ENCODE data around the gene BHLHE41. TPM values are rescaled to one million over a fixed set of nuclear protein-coding genes. Genes with fewer than 3 reads are reported as not detected.

BHLHE41 gene
- polyA plus RNA-seq, 1 donor from 2014 or later: not detected

- TF ChIP-seq EP300 (conservative IDR thresholded peaks at IDR 0.05; ENCODE audit: poor library complexity, severe bottlenecking): no peak
These were observed 28.8 kb upstream of the BHLHE41 start (continued) for GRCh38 chr12:26153421-26154154.

DNA sequence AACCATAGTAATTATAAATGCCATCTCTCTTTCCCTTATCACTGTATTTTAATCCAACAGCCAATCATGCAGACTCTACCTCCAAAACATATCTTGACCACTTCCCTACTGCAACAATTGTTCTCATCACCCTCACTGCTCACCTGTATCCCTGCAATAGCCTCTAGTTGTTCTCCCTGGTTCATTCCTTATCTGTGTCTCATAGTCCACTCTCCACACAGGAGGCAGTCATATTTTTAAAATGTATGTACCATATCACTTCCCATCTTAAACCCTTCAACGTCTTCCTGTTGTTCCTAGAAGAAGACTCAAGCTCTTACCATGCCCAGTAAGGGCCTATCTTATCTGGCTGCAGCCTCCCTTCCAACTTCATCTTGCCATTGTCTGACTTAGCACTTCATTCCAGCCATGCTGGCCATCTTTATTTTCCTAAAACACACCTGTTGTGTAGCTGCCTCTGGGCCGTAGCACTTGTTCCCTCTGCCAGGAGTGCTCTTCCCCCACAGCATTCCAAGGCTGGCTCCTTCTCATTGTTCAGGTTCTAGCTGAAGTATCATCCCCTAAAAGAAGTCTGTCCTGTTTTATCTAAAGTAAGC is 27.8 kb upstream of the BHLHE41 start:
- Histone ChIP-seq H4K20me1 (ENCODE audit: insufficient read depth) (no peaks in the 10 kb centered on the region), H3K4me3 (ENCODE audit: low read length) (no peak overlapping the region), H2AFZ (ENCODE audit: low read depth, low read length) (no peak overlapping the region), H3K9me2 (ENCODE audit: insufficient read depth, low read length) (no peaks in the 10 kb centered on the region), H3F3A (ENCODE audit: insufficient read depth, low read length, poor library complexity, severe bottlenecking) (no peaks in the 10 kb centered on the region), H3K9me3 (ENCODE audit: low read length) (no peaks in the 10 kb centered on the region), H3K27ac (ENCODE audit: low read length) (no peak overlapping the region), H3K79me2 (replicated peaks; ENCODE audit: insufficient read depth, low read length) (no peaks in the 10 kb centered on the region), H3K9ac (ENCODE audit: low read length) (no peak overlapping the region), H3K4me2 (ENCODE audit: low read length) (no peak overlapping the region), H3K27me3 (ENCODE audit: insufficient read depth, low read depth, low read length) (no peaks in the 10 kb centered on the region), H3K36me3 (ENCODE audit: insufficient read depth, low read length) (no peaks in the 10 kb centered on the region)
- TF ChIP-seq RAD21 (conservative IDR thresholded peaks at IDR 0.05): no peak
- no peak for TF ChIP-seq EP300 (conservative IDR thresholded peaks at IDR 0.05; ENCODE audit: poor library complexity, severe bottlenecking)
- TF ChIP-seq MXI1 (conservative IDR thresholded peaks at IDR 0.05; ENCODE audit: poor library complexity, severe bottlenecking): no peak
- no peak for TF ChIP-seq EZH2 (IDR thresholded peaks at IDR 0.05; ENCODE audit: borderline replicate concordance, insufficient read depth, low read length, poor library complexity, severe bottlenecking)
- TF ChIP-seq, protein P1, sequence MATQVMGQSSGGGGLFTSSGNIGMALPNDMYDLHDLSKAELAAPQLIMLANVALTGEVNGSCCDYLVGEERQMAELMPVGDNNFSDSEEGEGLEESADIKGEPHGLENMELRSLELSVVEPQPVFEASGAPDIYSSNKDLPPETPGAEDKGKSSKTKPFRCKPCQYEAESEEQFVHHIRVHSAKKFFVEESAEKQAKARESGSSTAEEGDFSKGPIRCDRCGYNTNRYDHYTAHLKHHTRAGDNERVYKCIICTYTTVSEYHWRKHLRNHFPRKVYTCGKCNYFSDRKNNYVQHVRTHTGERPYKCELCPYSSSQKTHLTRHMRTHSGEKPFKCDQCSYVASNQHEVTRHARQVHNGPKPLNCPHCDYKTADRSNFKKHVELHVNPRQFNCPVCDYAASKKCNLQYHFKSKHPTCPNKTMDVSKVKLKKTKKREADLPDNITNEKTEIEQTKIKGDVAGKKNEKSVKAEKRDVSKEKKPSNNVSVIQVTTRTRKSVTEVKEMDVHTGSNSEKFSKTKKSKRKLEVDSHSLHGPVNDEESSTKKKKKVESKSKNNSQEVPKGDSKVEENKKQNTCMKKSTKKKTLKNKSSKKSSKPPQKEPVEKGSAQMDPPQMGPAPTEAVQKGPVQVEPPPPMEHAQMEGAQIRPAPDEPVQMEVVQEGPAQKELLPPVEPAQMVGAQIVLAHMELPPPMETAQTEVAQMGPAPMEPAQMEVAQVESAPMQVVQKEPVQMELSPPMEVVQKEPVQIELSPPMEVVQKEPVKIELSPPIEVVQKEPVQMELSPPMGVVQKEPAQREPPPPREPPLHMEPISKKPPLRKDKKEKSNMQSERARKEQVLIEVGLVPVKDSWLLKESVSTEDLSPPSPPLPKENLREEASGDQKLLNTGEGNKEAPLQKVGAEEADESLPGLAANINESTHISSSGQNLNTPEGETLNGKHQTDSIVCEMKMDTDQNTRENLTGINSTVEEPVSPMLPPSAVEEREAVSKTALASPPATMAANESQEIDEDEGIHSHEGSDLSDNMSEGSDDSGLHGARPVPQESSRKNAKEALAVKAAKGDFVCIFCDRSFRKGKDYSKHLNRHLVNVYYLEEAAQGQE (IDR thresholded peaks at IDR 0.05; ENCODE audit: borderline replicate concordance): no peak
- TF ChIP-seq TAF1 (IDR thresholded peaks at IDR 0.05; ENCODE audit: low read depth): no peak
- no peak for TF ChIP-seq SMC3 (conservative IDR thresholded peaks at IDR 0.05; ENCODE audit: poor library complexity)
- no peak for TF ChIP-seq POLR2AphosphoS5 (IDR thresholded peaks at IDR 0.05)
- TF ChIP-seq CTCF (IDR thresholded peaks at IDR 0.05; ENCODE audit: poor library complexity, severe bottlenecking): no peak

Data from neural cell (in vitro differentiated cells).